CD4-positive, alpha-beta memory T cell (primary cell): ENCODE measurements around the gene KIAA1217. TPM values are rescaled to one million over a fixed set of nuclear protein-coding genes. Genes with fewer than 3 reads are reported as not detected.

Experiments
- CTCF ChIA-PET: fragments of 350-600 bp; sonication (Branson Sonifier 250); formaldehyde crosslinking; loops from one replicate; lab custom pipeline; 2021; ENCODE audit warnings: inconsistent platforms; ENCODE audit not compliant: partially characterized antibody; lab: Charles Lee
- POLR2A ChIA-PET: fragments of 350-600 bp; sonication (Branson Sonifier 250); formaldehyde crosslinking; loops from one replicate; lab custom pipeline; 2021; ENCODE audit not compliant: partially characterized antibody; lab: Charles Lee
- DNase-seq, 5 donors: peaks; one replicate each; pipeline versions ENCODE4 v3.0.0 to v3.0.0-alpha.2; 2020 to 2022; ENCODE audit warnings: mixed read lengths in 1 of 5
- H3K27ac ChIP-seq: one replicate; pipeline ENCODE4 v1.7.0; 2013; ENCODE audit warnings: low read depth, low read length
- H3K27me3 ChIP-seq: 2 replicates; pipeline ENCODE4 v1.7.0; 2013; ENCODE audit warnings: mild to moderate bottlenecking, low read length, moderate library complexity; ENCODE audit not compliant: insufficient read depth
- H3K36me3 ChIP-seq: 2 replicates; pipeline ENCODE4 v1.7.0; 2013; ENCODE audit warnings: mild to moderate bottlenecking, low read length, moderate library complexity; ENCODE audit not compliant: insufficient read depth
- H3K4me1 ChIP-seq: 2 replicates; pipeline ENCODE4 v1.7.0; 2013; ENCODE audit warnings: mild to moderate bottlenecking, low read length, moderate library complexity; ENCODE audit not compliant: insufficient read depth
- H3K4me3 ChIP-seq, 2 donors: one replicate each; pipeline ENCODE4 v1.7.0; 2013; ENCODE audit warnings: low read length in 2 of 2, mild to moderate bottlenecking in 1 of 2
- H3K9me3 ChIP-seq, 2 donors: one replicate each; pipeline ENCODE4 v1.7.0; 2013; ENCODE audit warnings: low read length in 2 of 2, control low read depth in 1 of 2; ENCODE audit not compliant: control insufficient read depth in 1 of 2
- H3K27ac Mint-ChIP-seq, 7 donors: one replicate each; pipeline ENCODE4 v1.8.0; 2020 to 2021; ENCODE audit warnings: mixed read lengths in 7 of 7, mild to moderate bottlenecking in 6 of 7, inconsistent platforms in 3 of 7, moderate library complexity in 3 of 7
- H3K27me3 Mint-ChIP-seq, 2 donors: one replicate each; pipeline ENCODE4 v1.8.0; 2020 to 2021; ENCODE audit warnings: mixed read lengths in 2 of 2
- H3K36me3 Mint-ChIP-seq, 2 donors: one replicate each; pipeline ENCODE4 v1.8.0; 2020 to 2021; ENCODE audit warnings: mixed read lengths in 2 of 2, inconsistent platforms in 1 of 2, mild to moderate bottlenecking in 1 of 2
- H3K4me1 Mint-ChIP-seq, 4 donors: one replicate each; pipeline ENCODE4 v1.8.0; 2020 to 2021; ENCODE audit warnings: mixed read lengths in 4 of 4, mild to moderate bottlenecking in 1 of 4
- H3K4me3 Mint-ChIP-seq, 8 donors: one replicate each; pipeline ENCODE4 v1.8.0; 2020 to 2021; ENCODE audit warnings: mixed read lengths in 8 of 8, mild to moderate bottlenecking in 7 of 8, moderate library complexity in 6 of 8, inconsistent platforms in 3 of 8
- H3K9me3 Mint-ChIP-seq, 8 donors: one replicate each; pipeline ENCODE4 v1.8.0; 2020 to 2021; ENCODE audit warnings: mixed read lengths in 8 of 8, mild to moderate bottlenecking in 5 of 8, inconsistent platforms in 3 of 8, moderate library complexity in 1 of 8
- intact Hi-C: fragments of 100-400 bp; cut with micrococcal nuclease; formaldehyde crosslinking; loops from one replicate; pipeline ENCODE4 v1.15.1; 2023
- polyA plus RNA-seq, 2 donors: library from polyadenylated mRNA; unstranded; fragments of 300-500 nt; fragmentation: Illumina TruSeq; gene quantifications; one replicate each; pipeline ENCODE4 v1.2.3, GENCODE V29; 2021
- total RNA-seq, 2 experiments: library from RNA; stranded (reverse); gene quantifications; one replicate each; pipeline ENCODE4 v1.2.3, GENCODE V29; 2021

The KIAA1217 gene
- total and polyA plus RNA-seq, 4 experiments from 2014 or later, result 0.69 to 0.75 (median 0.70) TPM; not detected in 1

- intact Hi-C loops, result no loop called here
- no peaks in the 10 kb centered on the region for H3K9me3 ChIP-seq
- no peak for DNase-seq
These were observed 33.6 kb downstream of the KIAA1217 start for GRCh38 chr10:24242562-24242961.

GRCh38 chr10:24246365-24246764, 37.4 kb downstream of the KIAA1217 start:
- intact Hi-C loops, result no loop called here
- H3K9me3 Mint-ChIP-seq, result peaks cover 0 to 2% (median 0%) of the 10 kb centered on the region in 8 donors
- no peaks in the 10 kb centered on the region for H3K4me1 Mint-ChIP-seq
- Histone ChIP-seq H3K27me3 (no peaks in the 10 kb centered on the region), H3K36me3 (no peaks in the 10 kb centered on the region), H3K27ac (no peak overlapping the region), H3K4me1 (no peaks in the 10 kb centered on the region), H3K9me3 (no peaks in the 10 kb centered on the region), H3K4me3 (no peak overlapping the region)
- H3K27me3 Mint-ChIP-seq, result peaks cover 2 to 17% of the 10 kb centered on the region in 2 donors
- POLR2A ChIA-PET, result no interaction called here
- CTCF ChIA-PET, result no interaction called here
- no peak overlapping the region for H3K27ac Mint-ChIP-seq
- no peaks in the 10 kb centered on the region for H3K36me3 Mint-ChIP-seq
- H3K4me3 Mint-ChIP-seq, result no peak overlapping the region
- DNase-seq, result no peak

More at GRCh38 chr10:24242562-24242961, 33.6 kb downstream of the KIAA1217 start:
- H3K27ac Mint-ChIP-seq, result no peak overlapping the region
- ChIA-PET CTCF (no interaction called here), POLR2A (no interaction called here)
- H3K4me1 ChIP-seq, result no peaks in the 10 kb centered on the region
- no peak overlapping the region for H3K4me3 ChIP-seq
- H3K9me3 Mint-ChIP-seq, result peaks cover 0 to 2% (median 0%) of the 10 kb centered on the region in 8 donors
- H3K4me3 Mint-ChIP-seq, result no peak overlapping the region
- no peaks in the 10 kb centered on the region for H3K36me3 Mint-ChIP-seq
- H3K36me3 ChIP-seq, result no peaks in the 10 kb centered on the region
- peaks cover 8 to 18% of the 10 kb centered on the region in 2 donors for H3K27me3 Mint-ChIP-seq
- no peak overlapping the region for H3K27ac ChIP-seq
- H3K4me1 Mint-ChIP-seq, result no peaks in the 10 kb centered on the region
- no peaks in the 10 kb centered on the region for H3K27me3 ChIP-seq

GRCh38 chr10:24247841-24248240, 38.9 kb downstream of the KIAA1217 start:
- H3K36me3 ChIP-seq, result no peaks in the 10 kb centered on the region
- no peaks in the 10 kb centered on the region for H3K4me1 Mint-ChIP-seq
- H3K27ac Mint-ChIP-seq, result no peak overlapping the region
- H3K9me3 ChIP-seq, result no peaks in the 10 kb centered on the region
- peaks cover 0 to 1% (median 0%) of the 10 kb centered on the region in 8 donors for H3K9me3 Mint-ChIP-seq
- ChIA-PET POLR2A (no interaction called here), CTCF (no interaction called here)
- DNase-seq, result no peak
- H3K36me3 Mint-ChIP-seq, result no peaks in the 10 kb centered on the region
- intact Hi-C loops, result no loop called here
- no peaks in the 10 kb centered on the region for H3K4me1 ChIP-seq
- peaks cover 2 to 11% of the 10 kb centered on the region in 2 donors for H3K27me3 Mint-ChIP-seq
- no peak overlapping the region for H3K4me3 Mint-ChIP-seq
- no peaks in the 10 kb centered on the region for H3K27me3 ChIP-seq
- no peak overlapping the region for H3K27ac ChIP-seq
- no peak overlapping the region for H3K4me3 ChIP-seq

DNA sequence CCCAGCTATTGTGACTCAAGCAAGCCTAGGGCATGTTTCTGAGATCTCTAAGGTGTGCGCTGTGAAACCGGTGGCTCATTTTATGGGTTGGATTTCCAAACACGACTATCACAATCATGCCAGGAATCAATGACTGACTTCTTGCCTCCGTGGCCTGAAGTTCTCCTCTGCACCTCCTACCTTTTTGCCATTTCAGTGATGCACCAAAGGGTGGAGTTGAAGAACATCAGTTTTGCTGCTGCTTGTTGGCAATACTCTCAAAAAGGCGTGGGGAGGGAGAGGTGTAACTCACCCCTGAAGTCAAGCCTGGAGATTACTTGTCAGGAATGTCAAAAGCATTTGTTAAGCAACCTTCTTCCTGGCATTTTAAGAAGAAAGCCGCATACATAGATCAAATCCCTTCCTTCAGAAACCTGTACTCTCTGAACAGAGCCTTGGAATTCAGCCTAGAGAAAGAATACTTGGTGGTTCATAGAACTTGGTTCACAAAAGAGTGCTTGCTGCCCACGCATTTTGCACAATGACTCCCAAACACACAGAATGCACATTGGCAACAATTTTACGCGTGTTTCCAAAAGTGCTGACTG, 41.0 kb downstream of the KIAA1217 start:
- no peaks in the 10 kb centered on the region for H3K36me3 ChIP-seq
- no peaks in the 10 kb centered on the region for H3K9me3 ChIP-seq
- Mint-ChIP-seq H3K36me3 (no peaks in the 10 kb centered on the region), H3K4me1 (no peaks in the 10 kb centered on the region), H3K9me3 (peaks cover 0 to 1% (median 0%) of the 10 kb centered on the region in 8 donors), H3K27me3 (peaks cover 2 to 9% of the 10 kb centered on the region in 2 donors), H3K4me3 (no peak overlapping the region), H3K27ac (no peak overlapping the region)
- no peak overlapping the region for H3K4me3 ChIP-seq
- H3K27ac ChIP-seq, result no peak overlapping the region
- CTCF ChIA-PET, result no interaction called here
- intact Hi-C loops, result no loop called here
- no peak for DNase-seq
- no peaks in the 10 kb centered on the region for H3K4me1 ChIP-seq
- no peaks in the 10 kb centered on the region for H3K27me3 ChIP-seq
- POLR2A ChIA-PET, result no interaction called here

DNA sequence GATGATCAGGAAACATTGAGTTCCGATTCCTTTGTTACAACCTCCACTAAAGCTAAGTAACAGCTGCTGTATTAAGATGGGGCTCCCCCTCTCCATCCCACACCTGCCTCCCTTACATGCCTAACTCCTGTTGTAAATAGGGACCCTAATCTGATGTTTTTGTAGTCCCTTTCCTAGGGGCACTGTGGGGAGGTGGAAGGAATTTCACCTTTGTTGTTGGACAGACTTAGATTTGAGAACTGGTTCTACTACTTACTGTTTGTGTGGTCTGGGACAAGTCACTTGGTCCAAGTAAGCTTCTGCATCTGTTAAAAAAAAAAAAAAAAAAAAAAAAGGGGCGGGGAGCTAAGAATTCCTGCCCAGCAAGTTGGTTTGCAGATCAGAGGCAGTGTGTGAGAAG, 42.6 kb downstream of the KIAA1217 start:
- ChIA-PET POLR2A (no interaction called here), CTCF (no interaction called here)
- Mint-ChIP-seq H3K4me1 (no peaks in the 10 kb centered on the region), H3K27me3 (peaks cover 1 to 7% of the 10 kb centered on the region in 2 donors), H3K9me3 (peaks cover 0 to 1% (median 0%) of the 10 kb centered on the region in 8 donors), H3K4me3 (no peak overlapping the region), H3K36me3 (no peaks in the 10 kb centered on the region), H3K27ac (no peak overlapping the region)
- DNase-seq, result no peak
- Histone ChIP-seq H3K36me3 (no peaks in the 10 kb centered on the region), H3K27me3 (no peaks in the 10 kb centered on the region), H3K27ac (no peak overlapping the region), H3K4me1 (no peaks in the 10 kb centered on the region), H3K9me3 (no peaks in the 10 kb centered on the region), H3K4me3 (no peak overlapping the region)
- intact Hi-C loops, result no loop called here

- Mint-ChIP-seq H3K36me3 (no peaks in the 10 kb centered on the region), H3K9me3 (peaks cover 0 to 3% (median 0%) of the 10 kb centered on the region in 8 donors)
These were observed 45.2 kb downstream of the KIAA1217 start for GRCh38 chr10:24254180-24254579.

GRCh38 chr10:24255115-24255880, 46.4 kb downstream of the KIAA1217 start:
- intact Hi-C loops, result no loop called here
- ChIA-PET CTCF (no interaction called here), POLR2A (no interaction called here)
- Histone ChIP-seq H3K4me1 (no peaks in the 10 kb centered on the region), H3K4me3 (no peak overlapping the region), H3K9me3 (no peaks in the 10 kb centered on the region), H3K27ac (no peak overlapping the region), H3K36me3 (no peaks in the 10 kb centered on the region), H3K27me3 (no peaks in the 10 kb centered on the region)
- H3K27me3 Mint-ChIP-seq, result peaks cover 0 to 4% of the 10 kb centered on the region in 2 donors
- H3K4me1 Mint-ChIP-seq, result no peaks in the 10 kb centered on the region
- H3K9me3 Mint-ChIP-seq, result peaks cover 0 to 5% (median 0%) of the 10 kb centered on the region in 8 donors
- no peaks in the 10 kb centered on the region for H3K36me3 Mint-ChIP-seq
- H3K27ac Mint-ChIP-seq, result no peak overlapping the region
- no peak overlapping the region for H3K4me3 Mint-ChIP-seq
- no peak for DNase-seq

More at GRCh38 chr10:24254180-24254579, 45.2 kb downstream of the KIAA1217 start:
- ChIA-PET CTCF (no interaction called here), POLR2A (no interaction called here)
- Mint-ChIP-seq H3K27me3 (peaks cover 0 to 7% of the 10 kb centered on the region in 2 donors), H3K27ac (no peak overlapping the region), H3K4me3 (no peak overlapping the region), H3K4me1 (no peaks in the 10 kb centered on the region)
- H3K36me3 ChIP-seq, result no peaks in the 10 kb centered on the region
- no peaks in the 10 kb centered on the region for H3K27me3 ChIP-seq
- no peak overlapping the region for H3K4me3 ChIP-seq
- H3K27ac ChIP-seq, result no peak overlapping the region
- no peaks in the 10 kb centered on the region for H3K4me1 ChIP-seq
- intact Hi-C loops, result no loop called here
- no peak for DNase-seq
- no peaks in the 10 kb centered on the region for H3K9me3 ChIP-seq
